ENCODE results near the gene SCAF1.

Gene SCAF1

DNA sequence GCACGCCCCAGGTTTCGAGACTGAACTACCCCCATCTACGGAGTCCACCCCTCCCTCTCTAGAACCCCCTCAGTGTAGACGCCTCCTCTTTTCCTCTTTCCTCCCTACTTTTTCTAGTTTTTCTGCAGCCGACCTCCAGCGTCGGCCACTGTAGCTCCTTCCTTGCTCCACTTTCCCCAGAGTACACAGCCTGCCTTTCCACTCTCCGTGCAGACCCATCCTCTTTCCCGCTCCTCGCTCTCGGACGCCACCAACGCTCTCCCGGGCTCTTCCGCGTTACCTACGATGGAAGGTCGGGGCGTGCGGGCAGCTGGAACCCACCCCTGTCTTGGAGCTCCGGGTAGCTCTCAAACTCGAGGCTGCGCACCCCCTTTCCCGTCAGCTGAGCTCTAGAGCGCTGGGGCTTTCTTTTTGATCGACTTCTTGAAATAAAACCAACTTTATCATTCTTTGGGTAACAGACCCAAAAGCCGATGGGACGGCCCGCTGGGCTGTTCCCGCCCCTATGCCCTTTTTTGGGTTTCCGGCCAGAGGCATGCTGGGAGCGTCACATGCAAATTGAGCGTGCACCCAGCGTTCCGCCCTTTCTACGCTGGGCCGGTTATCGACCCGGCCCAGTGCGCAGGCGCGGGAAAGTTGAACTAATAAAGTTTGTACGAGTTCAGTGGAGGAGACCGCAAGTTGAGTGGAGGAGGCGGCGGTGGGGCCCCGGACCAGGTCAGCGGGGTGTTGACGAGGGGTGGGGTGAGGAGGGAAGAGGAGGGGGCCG lies 23.5 kb downstream of the SCAF1 start, which contains the start of the genes BCL2L12 and IRF3:
BCL2L12 (plus strand) TSS at position 583 of the 769 bp plus-strand sequence. CDS start 760 bp downstream, outside the sequence.
IRF3 (minus strand) TSS at position 507 of the 769 bp plus-strand sequence. CDS start 1,019 bp downstream, outside the sequence.
- DNase-seq: peak; percentile 89

DNA sequence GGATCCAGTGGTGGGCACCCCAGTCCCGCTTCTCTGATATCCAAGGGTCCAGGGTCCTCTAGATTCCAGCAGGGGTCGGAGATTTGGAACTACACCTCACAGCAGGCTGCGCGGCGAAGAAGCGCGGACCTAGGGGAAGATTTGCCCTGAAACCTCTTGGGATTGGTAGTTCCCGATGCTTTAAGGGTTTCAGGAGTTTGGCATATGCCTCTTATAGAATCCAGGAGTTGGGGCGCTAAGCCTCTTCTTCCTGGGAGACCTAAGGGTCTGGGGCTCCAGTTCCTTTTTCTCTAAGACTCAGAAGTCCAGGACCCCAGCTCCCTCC lies 24.1 kb downstream of the SCAF1 start:
- DNase-seq: no peak

GRCh38 chr19:49667473-49667872 lies 25.5 kb downstream of the SCAF1 start:
- DNase-seq: no peak

GRCh38 chr19:49669516-49669915 lies 27.5 kb downstream of the SCAF1 start:
- DNase-seq: no peak

DNA sequence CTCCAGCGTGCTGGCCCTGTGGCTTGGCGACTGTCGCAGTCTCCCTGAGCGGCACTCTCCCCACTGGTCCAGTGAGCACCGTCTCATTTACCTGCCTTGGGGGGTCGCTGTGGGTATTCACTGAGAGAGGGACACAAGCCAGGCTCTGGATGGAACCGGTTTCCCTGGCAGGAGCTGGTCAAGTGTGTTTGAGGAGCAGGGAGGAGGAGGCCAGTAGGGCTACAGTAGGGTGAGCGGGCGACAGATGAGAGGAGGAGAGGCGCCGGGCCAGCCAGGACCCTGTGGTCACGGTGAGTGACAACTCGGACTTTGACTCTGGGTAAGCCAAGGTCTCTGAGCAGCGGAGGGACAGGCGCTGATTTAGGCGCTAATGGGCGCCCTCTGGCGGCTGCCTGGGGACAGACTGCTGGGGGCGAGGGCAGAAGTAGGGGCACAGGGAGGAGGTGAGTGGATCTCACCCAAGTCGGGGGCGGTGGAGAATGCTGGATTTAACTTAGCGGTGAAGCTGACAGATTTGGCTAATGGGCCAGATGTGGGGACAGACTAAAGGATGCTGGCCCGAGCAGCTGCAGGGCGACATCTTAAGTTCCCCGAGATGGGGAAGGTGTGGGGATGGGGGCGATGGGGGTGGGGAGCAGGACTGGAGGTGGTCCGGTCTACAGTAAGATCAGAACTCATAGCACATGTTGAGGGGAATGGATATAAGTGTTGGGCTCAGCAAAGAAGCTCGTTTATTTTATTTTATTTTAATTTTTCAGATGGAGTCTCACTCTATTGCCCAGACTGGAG lies 30.3 kb downstream of the SCAF1 start:
- DNase-seq: peak; percentile 86

GRCh38 chr19:49676136-49676783 lies 34.3 kb downstream of the SCAF1 start:
- peak; percentile 92 for DNase-seq

DNA sequence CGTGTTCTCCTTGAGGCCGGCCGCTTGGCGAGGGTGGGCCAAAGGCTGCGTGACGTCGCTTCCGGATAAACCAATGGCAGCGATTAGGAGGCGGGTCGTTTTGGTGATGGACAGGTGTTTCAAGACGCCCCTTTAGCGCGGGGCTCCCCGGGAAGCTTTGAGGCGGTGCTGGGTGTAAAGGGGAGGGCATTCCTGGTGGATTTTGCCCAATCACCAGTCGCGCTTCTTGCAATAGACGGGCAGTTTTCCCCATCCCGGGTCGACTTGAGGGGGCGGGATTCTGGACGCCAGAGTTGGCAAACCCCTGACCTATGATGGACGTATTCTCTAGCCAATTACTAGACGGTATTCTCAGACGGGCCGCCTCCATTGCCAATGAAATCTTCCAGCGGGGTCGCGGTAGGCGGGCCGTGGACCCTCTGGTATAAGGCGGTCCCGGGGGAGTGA lies 34.8 kb downstream of the SCAF1 start:
- peak; percentile 100 for DNase-seq

DNA sequence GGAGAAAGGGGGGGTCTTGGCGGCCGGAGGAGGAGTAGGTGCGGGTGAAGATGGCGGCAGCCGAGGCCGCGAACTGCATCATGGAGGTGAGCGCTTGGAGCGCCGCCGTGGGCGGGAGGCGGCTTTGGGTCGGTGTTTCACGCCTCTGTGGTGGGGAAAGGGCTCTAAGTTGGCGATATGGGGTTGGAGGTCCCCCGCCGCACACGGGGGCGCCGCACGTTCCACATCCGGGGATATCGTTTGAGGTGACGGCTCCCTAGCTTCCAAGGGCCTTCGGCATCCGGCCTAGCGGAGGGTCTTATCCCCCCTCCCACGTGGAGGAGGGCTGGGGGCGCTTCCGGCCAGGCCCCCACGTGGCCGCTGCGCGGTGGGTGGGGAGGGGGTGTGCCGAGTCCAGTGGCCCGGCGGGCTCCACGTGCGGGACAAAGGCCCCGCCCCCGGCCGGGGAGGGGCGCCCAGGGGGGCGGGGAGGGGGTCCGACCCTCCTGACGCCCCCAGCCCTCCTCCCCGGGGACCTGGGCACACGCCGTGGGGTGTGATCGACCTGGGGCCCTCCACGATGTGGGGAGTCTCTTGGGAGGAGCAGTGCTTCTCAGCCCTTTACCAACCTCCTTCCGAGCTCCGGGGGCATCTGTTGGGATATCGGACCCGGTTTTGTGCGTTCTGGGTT lies 35.4 kb downstream of the SCAF1 start, which contains the start of gene PRMT1:
PRMT1 (plus strand) TSS at position 41 of the 670 bp plus-strand sequence; CDS start at position 51, 10 bp downstream.
- DNase-seq: no peak

- DNase-seq: peak; percentile 42
Measured at GRCh38 chr19:49677901-49678674, 36.1 kb downstream of the SCAF1 start.

GRCh38 chr19:49678985-49679770 lies 37.2 kb downstream of the SCAF1 start:
- no peak for DNase-seq

GRCh38 chr19:49679771-49680413 lies 37.9 kb downstream of the SCAF1 start:
- DNase-seq: no peak

- peak; percentile 86 for DNase-seq
Measured at GRCh38 chr19:49680421-49681351, 38.7 kb downstream of the SCAF1 start.

DNA sequence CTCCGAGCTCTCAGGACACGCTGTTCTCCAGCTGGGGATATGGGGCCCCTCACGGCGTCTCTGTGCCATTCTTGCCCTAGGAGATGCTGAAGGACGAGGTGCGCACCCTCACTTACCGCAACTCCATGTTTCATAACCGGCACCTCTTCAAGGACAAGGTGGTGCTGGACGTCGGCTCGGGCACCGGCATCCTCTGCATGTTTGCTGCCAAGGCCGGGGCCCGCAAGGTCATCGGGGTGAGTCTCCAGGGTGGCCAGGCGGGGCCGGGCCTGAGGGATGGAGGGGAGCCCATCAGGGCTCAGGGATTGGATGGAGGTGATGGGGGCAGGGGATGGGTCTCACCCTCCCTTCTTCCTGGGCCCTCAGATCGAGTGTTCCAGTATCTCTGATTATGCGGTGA lies 39.8 kb downstream of the SCAF1 start:
- no peak for DNase-seq

- no peak for DNase-seq
Measured at GRCh38 chr19:49682274-49682673, 40.3 kb downstream of the SCAF1 start.

- DNase-seq: no peak
Measured at GRCh38 chr19:49683814-49684250, 41.8 kb downstream of the SCAF1 start.

- DNase-seq: no peak
Measured at GRCh38 chr19:49684251-49684982, 42.4 kb downstream of the SCAF1 start.

- no peak for DNase-seq
Measured at GRCh38 chr19:49684983-49685553, 43.1 kb downstream of the SCAF1 start.

- no peak for DNase-seq
Measured at GRCh38 chr19:49685845-49686332, 43.9 kb downstream of the SCAF1 start.
